ENCODE data around the gene CORIN.

CORIN gene

DNA sequence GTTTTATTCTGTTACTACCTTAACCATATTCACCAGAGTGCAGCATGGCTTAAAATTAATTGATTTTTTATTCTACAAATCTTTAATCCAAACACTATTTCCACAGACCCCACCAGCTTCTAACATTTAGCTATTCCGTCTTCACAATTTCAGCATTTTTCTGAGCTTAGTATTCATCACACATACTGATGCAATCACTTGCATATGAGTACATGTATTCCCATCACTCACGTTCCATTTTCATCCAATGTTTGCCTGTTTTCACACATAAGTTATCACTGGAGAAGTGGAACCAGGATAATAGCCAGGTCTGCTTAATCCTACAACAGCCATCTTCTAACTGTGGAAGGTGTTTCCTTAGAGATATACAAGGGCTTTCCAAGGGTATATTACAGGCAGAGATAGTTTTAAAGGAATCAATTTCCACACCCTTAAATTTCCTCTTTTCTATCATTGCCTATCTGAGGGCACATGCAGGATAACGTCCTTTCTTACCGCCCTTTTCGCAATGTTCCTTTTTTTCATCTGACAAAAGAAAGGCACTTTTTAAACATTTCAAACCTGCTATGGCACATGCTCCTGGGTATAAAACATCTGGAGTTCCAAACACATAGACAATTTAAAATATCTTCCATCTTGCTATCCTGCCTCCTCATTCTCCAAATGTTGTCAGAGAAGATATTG lies 115.8 kb downstream of the CORIN start:
- no peak for TF ChIP-seq CTCF (IDR thresholded peaks at IDR 0.05; ENCODE audit: low read depth, low read length, missing control alignments)
- in situ Hi-C loops (cut with HindIII; ENCODE audit: low sequenced_read_pairs): no loop called here
- no peak for DNase-seq (ENCODE audit: low read depth)
- H3K4me3 ChIP-seq (ENCODE audit: low read depth, low read length): no peak overlapping the region

DNA sequence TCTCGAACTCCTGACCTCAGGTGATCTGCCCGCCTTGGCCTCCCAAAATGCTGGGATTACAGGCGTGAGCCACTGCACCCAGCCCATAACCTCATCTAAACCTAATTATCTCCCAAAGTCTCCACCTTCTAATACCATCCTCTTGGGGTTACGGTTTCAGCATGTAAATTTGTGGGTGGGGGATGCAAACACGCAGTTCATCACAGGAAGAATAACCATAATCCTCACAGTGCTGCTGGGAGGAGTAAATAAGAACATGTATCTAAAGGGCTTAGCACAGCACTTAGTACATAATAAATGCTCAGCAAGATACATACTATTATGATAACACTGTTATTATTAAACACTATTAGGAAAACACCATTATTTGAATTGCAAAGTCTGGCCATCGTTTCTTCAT lies 116.4 kb downstream of the CORIN start:
- no peak for DNase-seq (ENCODE audit: low read depth)
- no peak overlapping the region for H3K4me3 ChIP-seq (ENCODE audit: low read depth, low read length)
- in situ Hi-C loops (cut with HindIII; ENCODE audit: low sequenced_read_pairs): no loop called here
- no peak for TF ChIP-seq CTCF (IDR thresholded peaks at IDR 0.05; ENCODE audit: low read depth, low read length, missing control alignments)

DNA sequence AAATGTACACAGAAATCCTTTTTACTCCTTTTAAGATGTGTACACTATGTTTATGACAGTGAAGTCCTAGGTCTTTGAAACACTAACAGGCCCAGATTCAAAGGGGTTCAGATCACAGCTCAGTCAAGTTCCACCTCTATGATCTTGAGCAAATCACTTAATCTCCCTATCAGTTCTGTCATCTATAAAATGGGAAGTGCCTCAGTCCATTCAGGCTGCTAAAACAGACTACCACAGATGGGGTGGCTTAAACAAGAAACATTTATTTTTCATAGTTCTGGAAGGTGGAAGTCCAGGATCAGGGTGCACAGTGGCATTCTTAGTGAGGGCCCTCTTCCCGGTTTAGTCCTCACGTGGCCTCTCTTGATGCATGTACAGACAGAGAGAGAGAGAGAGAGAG lies 117.1 kb downstream of the CORIN start:
- TF ChIP-seq CTCF (IDR thresholded peaks at IDR 0.05; ENCODE audit: low read depth, low read length, missing control alignments): no peak
- in situ Hi-C loops (cut with HindIII; ENCODE audit: low sequenced_read_pairs): no loop called here
- no peak for DNase-seq (ENCODE audit: low read depth)
- no peak overlapping the region for H3K4me3 ChIP-seq (ENCODE audit: low read depth, low read length)

DNA sequence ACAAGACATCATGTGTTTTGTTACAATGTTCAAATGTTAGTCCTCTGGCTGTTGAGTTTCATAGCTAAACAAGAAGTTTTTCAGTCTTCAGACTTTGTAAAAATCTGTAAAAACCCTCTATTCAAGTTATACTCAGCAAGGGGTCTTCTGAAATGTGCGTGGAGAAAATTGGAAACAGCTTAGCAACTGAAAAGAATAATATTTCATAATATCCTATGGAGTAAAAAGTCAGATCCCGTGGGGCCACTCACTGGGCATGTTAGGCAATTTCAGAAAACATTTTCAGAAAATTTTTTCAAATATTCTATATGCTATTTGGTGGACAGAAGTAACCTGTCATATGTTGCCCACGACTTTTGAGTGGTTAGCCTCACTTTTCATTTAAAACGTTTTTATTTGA lies 118.3 kb downstream of the CORIN start:
- in situ Hi-C loops (cut with HindIII; ENCODE audit: low sequenced_read_pairs): no loop called here
- H3K4me3 ChIP-seq (ENCODE audit: low read depth, low read length): no peak overlapping the region
- no peak for TF ChIP-seq CTCF (IDR thresholded peaks at IDR 0.05; ENCODE audit: low read depth, low read length, missing control alignments)
- no peak for DNase-seq (ENCODE audit: low read depth)

DNA sequence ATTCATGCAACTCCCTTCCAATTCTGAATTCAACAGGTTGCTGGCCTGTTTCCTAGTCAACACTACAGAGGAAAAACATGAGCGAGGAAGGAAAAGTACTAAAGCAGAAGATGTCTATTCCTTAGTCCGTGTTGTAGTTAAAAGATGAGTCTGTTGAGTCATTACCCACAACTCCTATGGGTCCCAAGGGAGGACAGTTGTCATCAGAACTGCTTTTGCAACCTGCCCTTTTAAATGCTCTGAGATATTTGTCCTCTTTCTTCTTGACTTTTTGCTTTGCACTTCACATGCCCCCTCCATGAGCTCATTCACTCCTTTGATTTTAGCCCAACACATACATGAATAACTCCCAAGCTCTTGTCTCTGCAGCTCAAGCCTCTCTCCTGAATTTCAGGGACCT lies 119.2 kb downstream of the CORIN start:
- H3K4me3 ChIP-seq (ENCODE audit: low read depth, low read length): no peak overlapping the region
- in situ Hi-C loops (cut with HindIII; ENCODE audit: low sequenced_read_pairs): no loop called here
- no peak for DNase-seq (ENCODE audit: low read depth)
- no peak for TF ChIP-seq CTCF (IDR thresholded peaks at IDR 0.05; ENCODE audit: low read depth, low read length, missing control alignments)

DNA sequence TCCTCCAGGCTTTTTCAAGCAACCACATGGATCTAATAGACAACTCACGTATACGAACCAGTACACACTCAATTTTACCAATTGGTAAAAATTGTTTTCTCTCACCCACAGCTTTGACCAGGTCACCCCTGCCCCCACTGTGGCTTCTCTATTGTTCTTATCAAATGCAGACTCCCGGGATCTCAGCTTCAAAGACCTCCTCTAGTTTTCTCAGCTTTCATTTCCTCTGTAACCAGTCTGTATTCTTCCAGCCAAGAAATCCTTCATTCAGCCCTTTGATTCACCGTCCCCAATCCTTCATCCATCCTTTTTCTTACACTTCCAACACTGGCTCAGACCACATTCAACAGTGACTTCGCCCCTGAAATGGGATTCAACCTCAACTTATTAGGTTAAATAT lies 120.7 kb downstream of the CORIN start:
- in situ Hi-C loops (cut with HindIII; ENCODE audit: low sequenced_read_pairs): no loop called here
- no peak for TF ChIP-seq CTCF (IDR thresholded peaks at IDR 0.05; ENCODE audit: low read depth, low read length, missing control alignments)
- H3K4me3 ChIP-seq (ENCODE audit: low read depth, low read length): no peak overlapping the region
- no peak for DNase-seq (ENCODE audit: low read depth)

Measured in astrocyte of the cerebellum (primary cell).